Measurements from ENCODE around the gene NUP153.

The NUP153 gene

DNA sequence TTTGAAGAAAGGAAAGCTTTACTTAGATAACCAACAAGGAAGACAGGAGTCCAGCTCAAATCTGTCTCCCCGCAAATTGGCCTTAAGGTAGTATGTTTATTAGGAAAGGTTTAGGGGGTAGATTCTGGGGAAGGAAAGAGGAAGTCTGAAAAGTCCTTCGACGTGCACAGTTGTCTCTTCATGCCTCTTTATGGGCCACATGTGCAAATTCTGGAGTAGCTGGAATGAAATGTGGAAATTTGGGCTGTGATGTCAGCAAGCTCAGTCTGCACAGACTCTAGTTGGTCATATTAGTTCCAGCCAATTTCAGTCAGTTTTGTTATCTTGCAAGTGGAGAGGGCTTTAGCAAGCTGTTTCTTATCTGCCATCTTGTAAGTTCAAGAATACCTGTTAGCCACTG lies 50.1 kb downstream of the NUP153 start:
- DNase-seq = no peak

DNA sequence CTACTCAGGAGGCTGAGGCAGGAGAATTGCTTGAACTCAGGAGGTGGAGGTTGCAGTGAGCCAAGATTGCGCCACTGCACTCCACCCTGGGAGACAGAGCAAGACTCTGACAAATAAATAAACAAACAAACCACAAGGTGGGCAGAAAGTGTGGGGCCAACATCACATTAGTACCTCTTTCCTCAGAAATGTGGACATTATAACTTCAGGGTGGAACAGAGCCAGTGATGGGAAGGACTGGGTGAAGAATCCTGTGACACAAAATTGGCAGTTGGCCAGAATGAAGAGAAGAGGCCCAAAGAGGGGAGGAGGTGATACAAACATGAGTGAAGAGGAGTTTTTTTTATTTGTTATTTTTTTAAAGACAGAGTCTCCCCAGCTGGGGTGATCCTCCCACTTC lies 50.6 kb downstream of the NUP153 start:
- no peak for DNase-seq

DNA sequence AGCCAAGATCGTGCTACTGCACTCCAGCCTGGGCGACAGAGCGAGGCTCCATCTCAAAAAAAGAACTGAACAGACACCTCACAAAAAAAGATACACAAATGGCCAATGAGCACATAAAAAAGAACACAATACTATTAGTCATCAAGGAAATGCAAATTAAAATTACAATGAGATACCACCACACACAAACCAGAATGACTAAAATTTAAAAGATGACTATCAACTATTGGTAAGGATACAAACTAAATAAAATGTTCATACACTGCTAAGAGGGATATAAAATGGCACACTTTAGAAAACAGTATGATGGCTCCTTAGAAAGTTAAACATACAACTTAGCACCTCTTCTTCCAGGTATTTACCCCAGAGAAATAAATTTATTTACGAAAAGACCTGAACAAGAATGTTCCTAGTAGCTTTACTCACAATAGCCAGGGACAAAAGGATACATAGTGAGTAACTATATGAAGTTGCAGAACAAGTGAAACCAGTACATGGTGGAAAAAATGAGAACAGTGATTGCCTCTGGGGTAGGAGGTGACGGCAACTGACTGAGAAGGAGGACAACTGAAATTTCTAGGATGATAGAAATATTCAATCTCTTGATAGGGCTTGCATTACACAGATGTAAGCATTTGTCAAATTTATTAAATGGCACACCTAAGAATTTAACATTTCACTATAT lies 53.4 kb downstream of the NUP153 start:
- DNase-seq = no peak

DNA sequence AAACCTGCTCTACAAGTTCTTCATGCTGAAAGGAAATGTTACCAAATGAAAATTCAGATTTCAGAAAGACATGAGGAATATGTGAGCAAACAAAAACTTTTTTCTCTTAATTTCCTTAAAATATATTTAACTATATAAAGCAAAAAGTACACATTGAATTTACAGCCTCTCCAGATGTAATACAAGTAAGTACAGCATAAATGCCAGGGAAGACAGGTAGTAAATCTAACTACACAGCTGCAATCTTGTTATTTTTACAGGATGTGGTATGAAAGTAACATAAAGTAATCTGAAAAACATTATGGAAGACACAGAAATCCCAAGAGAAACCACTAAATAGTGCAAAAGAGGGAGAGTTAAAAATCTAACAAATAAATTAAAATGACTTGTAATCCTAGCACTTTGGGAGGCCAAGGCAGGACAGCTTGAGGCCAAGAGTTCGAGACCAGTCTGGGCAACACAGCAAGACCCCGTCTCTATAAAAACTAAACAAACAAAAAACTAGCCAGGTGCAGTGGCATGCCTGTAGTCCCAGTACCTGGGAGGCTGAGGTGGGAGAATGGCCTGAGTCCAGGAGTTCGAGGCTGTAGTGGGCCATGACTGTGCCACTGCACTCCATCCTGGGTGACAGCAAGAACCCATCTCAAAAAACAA lies 55.9 kb downstream of the NUP153 start:
- no peak for DNase-seq

DNA sequence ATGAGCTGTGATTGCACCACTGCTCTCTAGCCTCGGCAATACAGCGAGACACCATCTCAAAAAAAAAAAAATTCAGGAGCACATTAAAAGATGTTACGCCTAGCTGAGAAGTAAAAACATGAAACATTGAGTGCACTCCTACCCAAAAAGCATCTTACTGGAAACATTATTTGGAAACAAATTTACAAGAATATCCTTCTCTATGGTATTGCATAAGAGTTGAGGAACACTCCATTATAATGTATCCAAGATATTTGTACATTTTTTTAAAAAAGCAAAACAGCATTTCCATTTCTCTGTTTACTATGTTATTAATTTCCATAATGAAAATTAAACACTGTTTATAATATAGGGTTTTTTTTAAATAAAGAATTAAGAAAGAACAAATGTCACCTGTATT lies 58.0 kb downstream of the NUP153 start:
- no peak for DNase-seq

DNA sequence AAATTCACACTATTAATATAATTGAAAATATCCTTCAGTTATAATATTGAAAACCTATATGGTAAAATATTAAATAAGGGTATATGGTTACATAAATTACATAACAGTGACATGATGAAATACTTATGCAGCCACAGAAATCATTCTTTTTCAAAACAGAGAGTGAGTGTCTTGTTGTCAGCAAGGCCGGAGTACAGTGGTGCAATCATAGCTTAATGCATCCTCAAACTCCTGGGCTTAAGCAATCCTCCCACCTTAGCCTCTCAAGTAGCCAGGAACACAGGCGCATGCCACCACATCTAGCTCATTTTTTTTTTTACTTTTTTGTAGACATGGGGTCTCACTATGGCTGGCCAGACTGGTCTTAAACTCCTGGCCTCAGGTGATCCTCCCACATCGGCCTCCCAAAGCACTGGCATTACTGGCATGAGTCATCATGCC lies 66.2 kb downstream of the NUP153 start:
- DNase-seq = no peak

DNA sequence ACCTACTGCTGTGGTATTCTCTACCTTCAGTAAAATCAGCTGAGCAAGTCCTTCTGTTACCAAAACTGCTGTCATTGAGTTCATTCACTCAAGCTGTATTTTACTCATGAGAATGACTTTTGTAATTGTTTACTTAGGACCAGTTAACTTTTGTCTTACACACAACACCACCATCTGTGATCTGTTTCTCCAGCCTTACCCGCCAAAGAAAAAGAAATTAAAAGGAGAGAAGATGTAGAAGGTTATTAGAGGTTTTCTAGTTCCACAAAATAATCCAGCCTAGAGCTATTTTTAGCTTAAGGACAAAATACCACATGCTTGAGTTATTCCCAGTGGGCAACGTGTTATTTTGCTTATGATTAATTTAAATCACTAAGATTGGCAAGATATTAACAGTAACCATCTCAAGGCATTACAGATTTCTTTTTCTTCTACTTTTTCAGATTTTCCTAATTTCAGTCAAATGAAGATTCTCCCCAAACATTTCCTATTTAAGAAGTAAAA lies 68.5 kb downstream of the NUP153 start:
- no peak for DNase-seq

DNA sequence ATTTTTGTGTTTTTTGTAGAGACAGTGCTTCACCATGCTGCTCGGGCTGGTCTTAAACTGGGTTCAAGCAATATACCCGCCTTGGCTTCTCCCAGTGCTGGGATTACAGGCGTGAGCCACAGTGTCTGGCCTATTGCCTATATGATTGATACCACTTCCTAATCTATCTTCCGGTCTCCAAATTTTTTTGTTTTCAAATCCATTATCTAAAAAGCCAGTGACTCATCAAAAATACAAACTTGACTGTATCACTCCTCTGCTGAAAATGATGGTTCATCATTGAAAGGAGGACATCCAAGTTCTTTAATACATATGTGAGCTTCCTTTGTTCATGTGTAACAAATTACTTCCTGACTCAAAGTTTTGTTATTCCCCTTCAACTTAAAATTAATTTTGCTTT lies 71.2 kb downstream of the NUP153 start:
- DNase-seq = no peak

DNA sequence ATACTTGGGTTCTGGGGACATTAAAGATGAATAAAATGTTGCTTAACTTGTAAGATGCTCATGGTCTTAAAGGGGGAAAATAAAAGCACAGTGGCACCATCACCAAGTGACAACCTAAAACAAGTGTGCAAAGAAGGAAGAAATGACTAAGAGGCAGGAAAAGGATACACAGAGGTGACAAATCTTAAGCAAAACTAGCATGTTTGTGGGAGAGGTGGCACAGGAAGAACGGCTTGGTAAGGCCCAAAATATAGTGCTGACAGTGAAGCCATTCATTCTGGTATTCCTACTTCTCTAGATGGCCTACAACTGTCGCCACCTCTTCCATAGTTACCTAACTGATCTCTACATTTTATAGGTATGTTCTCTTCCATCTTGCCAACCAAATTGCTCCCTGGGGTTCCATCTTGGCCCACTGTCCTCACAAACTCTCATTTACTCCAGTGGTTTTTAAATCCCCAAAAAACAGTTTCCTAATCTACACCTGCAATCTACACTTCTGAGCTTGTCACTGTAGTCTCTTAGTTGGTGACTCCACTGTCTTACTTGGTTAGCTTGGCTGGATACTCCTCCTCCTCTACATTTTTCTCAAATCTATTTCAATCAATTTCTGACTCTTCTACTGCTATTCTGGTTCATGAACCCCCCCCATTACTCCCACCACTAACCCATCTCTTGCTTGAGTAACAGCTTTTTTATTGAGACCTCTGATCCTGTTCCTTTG lies 73.1 kb downstream of the NUP153 start:
- DNase-seq = no peak

DNA sequence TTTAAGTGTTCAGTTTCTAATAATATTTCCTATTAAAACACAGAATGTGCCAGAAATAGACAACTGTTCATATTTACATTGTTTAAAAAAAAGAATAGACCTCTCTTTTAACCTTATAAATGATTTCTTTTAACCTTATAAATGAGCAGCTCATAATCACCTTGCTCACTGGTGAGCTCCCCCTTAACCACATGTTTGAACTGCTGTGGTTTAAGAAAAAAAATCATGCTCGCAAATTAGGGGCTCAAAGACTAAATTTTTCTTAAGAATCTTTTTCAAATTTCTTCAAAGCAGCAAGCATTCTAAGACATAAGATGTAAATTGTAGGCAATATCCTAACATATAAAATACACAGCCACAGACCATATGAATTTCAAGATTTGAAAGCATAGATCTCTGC lies 73.8 kb downstream of the NUP153 start:
- no peak for DNase-seq

DNA sequence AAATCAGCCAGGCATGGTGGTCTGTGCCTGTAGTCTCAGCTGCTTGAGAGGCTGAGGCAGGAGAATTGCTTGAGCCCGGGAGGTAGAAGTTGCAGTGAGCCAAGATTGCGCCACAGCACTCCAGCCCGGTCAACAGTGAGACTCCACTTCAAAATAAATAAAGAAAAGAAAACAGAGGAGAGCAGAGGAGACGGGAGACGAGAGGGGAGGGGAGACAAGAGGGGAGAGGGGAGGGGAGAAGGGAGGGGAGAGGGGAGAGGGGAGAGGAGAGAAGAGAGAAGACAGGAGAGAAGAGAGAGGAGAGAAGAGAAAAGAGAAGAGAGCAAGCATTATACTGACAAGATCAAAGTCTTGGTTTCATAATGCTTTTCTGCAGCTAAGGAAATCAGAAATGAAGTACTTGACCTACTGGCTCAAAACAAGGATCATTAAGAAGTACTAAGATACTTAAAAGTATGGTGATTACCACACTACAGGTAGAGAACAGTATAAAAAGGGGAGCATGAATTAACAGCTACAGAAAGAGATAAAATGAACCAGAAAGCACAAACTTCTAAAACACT lies 76.1 kb downstream of the NUP153 start:
- DNase-seq = no peak

DNA sequence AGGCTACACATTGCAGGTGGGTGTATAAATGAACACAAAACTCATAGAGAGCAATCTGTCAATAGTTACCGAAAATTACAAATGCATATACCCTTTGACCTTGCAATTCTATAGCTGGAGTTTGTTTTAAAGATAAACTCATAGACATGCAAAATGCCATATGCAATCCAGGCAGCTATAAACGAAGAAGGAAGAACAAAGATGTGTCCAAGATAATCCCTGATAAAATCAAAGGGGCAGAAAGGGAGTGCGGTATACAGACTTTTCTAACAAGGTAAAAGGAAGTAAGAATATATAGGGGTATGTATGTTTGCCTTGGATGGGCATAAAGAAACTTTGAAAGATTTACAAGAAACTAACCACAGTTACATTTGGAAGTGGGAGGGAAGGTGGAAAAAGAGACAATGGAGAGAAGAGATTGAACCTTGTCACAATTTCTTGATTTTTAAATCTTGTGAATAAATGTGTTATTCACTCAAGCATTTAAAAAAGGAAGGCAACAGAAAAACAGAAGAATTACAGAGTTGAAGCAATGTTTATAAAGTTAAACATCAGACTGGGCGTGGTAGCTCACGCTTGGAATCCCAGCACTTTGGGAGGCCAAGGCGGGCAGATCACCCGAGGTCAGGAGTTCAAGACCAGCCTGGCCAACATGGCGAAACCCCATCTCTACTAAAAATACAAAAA lies 76.8 kb downstream of the NUP153 start:
- DNase-seq = no peak

DNA sequence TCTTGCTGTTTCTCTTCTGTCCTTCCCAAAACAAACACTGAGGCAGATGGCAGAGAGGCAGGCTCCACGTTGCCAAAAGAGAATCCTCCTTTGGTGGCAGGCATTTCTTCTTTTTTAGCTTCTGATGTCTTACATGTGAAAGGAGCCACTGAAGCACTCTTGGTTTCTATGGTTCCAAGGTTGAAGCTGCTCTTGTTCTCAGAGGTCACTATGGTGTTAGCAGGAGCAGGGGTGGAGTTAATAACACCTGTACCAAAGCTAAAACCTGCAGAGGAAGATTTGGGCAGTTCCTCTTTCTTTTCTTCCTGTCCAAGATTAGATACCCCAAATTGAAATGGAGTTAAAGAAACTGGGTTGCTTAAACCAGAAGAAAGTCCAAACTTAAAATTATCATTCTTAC lies 77.9 kb downstream of the NUP153 start:
- no peak for DNase-seq

DNA sequence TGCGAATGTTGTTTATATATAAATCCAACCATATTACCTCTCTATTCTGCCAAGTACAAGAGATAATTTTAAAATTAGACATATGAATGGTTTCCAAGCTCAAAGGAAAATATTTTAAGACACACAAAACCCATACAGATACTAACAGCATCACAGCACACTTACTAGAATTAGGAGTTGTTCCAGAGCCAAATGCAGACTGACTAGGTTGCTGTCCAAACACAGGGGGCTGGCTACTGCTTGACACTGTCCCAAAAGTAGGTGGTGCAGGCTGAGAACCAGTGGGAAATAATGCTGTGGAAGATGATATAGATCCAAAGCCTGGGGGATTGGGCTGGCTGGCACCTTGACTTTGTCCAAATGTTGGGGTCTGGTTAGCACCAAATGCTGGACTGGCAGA lies 82.3 kb downstream of the NUP153 start:
- DNase-seq = no peak

DNA sequence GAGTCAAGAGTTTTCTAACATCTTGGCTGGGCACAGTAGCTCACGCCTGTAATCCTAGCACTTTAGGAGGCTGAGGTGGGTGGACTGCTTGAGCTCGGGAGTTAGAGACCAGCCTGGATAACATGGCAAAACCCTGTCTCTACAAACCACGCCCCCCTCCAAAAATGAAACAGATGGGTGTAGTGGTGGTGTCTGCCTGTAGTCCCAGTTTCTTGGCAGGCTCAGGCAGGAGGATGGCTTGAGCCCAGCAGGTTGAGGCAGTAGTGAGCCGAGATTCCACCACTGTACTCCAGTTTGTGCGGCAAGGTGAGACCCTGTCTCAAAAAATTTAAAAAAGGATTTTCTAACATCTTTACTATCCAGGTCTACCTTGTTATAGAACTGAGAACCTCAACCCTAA lies 84.6 kb downstream of the NUP153 start:
- DNase-seq = no peak

DNA sequence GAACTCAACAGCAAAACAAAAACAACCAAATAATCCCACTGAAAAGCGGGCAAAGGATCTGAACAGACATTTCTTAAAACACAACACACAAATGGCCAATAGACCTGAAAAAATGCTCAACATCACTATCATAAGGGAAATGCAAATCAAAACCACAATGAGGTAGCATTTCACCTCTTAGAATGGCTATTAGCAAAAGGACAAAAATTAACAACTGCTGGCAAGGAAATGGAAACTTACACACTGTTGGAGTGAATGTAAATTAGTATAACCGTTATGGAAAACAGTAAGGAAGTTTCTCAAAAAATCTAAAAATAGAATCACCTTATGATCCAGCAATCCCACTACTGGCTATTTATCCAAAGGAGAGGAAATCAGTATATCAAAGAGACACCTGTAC lies 85.7 kb downstream of the NUP153 start:
- no peak for DNase-seq

DNA sequence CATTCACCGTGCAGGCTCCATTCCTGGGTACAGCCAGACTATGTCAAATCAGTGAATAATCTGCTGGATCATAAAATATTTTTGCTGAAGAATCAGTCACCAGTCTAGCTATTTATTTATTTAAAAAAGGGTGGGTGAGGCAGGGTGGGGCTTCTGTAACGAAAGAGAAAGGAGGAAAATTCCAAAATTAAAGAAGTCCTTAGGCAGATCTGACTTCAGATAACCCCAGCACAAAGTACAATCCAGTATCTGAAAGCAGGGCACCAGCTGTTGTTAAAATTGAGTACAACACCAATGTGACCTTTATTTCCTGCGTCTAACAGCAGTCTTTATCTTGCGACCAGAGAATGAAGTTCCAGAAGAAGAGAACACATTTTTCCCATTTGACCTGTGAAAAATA lies 90.9 kb downstream of the NUP153 start:
- no peak for DNase-seq

DNA sequence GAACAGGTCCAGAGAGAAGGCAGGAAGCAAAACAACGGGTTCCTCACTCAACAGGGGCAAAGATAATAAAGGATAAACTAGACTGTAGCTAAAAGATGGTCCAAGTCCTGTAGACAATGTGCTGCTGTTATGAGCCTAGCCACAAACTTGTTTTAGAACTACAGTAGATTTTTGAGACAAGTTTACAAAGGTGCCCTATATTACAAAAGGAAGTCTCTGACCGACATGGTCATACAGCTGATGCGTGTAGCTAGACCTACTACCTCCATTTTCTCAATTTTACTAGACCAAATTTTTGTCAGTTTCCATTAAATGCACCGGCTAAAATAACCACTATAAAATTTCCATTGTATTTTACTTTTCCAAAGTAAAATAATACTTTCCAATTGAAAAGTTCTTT lies 94.7 kb downstream of the NUP153 start:
- no peak for DNase-seq

DNA sequence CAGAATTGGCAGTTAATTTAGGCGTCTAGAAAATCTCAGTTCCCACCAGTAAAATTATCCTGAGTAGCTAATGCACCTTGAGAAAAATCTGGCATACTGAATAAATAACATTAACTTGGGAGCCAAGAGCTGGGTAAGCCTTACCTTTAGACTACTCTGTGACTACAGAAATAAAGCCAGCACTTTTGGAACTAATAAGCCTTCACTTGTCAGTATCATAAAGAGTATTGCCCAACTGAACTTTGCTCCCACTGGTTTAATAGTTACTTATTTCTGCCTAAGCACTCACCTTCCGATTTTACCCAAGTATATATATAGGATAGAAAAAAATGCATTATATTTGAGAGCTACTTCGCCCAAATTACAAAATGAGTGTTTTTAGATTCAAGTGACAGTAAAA lies 95.9 kb downstream of the NUP153 start:
- DNase-seq = no peak

DNA sequence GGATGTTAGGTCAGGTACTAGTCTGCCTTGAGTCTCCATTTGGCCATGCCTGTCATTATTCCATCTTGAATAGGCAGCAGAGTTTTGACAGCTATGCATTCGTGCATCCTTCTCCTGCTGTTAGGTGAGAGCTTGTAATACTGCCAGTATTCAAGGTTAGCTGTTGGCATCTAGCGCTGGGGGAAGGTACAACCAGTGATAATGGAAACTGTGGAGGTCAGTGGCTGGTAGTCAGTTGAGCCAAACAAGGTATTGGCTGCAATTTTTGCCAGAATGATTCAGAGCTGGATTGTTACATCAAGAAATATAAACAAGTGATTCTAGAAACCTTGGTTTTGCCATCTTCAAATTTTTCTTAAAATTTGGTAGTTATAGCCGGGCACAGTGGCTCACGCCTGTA lies 100.1 kb downstream of the NUP153 start:
- no peak for DNase-seq

DNA sequence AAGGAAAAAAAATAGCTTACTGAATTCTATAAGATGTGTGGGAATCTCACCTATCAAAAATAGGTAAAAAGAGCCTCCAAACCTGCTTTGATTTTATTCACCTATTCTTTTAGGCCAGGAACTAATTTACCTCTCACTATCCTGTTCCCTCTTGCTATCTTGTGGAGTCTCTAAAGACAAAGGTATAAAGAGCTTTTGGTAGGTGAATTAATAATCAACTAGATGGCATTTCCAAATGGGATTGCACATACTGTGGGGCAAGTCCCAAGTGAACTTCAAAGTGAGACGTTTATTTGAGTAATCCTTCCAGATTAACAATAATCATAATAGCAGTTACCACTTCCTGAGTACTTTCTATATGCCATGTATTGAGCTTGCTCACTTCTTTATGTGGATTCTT lies 103.8 kb downstream of the NUP153 start:
- no peak for DNase-seq

DNA sequence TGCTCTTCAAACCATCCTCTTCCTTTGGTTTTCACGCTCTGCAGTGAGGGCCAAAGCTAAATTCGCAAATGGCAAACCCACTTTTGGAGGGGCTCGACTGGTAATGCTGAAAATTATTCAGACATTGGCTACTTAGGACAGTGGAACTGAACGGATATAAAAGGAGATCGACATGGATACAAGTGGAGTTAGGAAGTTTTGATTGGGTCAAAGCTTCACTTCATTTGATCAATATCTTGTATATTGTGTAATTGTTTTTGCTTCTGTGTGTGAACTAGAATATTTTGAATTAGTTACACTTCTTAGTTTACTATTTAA lies 105.4 kb downstream of the NUP153 start:
- no peak for DNase-seq

Measured in activated CD4-positive, alpha-beta T cell treated with anti-CD3 and anti-CD28 coated beads, Interleukin-2, amount 50 U/mL, for 48 hours (primary cell).